Left renal pelvis (tissue), 4 donors: ENCODE measurements around the gene DNAI4. TPM values are rescaled to one million over a fixed set of nuclear protein-coding genes. Genes with fewer than 3 reads are reported as not detected.
"Not testable (repeated sequence)": the region's sequence is repeated elsewhere in the genome, so short reads cannot be mapped to it uniquely, and the experiment has no call there.

ENCODE experiments used
- DNase-seq, 4 donors: peaks; one replicate each; pipeline ENCODE4 v3.0.0-alpha.2; 2013; ENCODE audit warnings: low read depth in 4 of 4, low spot score in 3 of 4
- polyA plus RNA-seq, 4 donors: library from polyadenylated mRNA; unstranded; fragments of 120-200 nt; gene quantifications; one replicate each; pipeline ENCODE4 v1.2.1, GENCODE V29; 2013; ENCODE audit not compliant: insufficient read length in 4 of 4

Gene DNAI4
- polyA plus RNA-seq, 4 donors = 6.3 to 17.3 (median 15.8) TPM

DNA sequence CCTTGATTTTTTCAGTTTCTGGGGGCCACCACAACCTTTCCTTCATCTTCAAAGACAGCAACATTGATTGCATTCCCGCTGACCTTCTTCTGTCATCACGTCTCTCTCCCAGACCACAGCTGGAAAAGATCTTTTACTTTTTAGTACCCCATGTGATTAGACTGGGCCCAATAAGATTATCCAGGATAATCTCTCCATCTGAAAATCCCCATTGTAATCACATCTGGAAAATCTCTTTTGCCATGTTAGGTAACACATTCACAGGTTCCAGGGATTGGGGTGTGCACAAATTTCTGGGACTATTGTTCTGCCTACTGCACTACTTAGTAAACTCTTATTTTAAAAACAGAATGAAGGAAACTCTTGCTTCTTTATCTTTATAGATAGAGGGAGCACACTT lies 76.5 kb downstream of the DNAI4 start:
- no peak for DNase-seq

DNA sequence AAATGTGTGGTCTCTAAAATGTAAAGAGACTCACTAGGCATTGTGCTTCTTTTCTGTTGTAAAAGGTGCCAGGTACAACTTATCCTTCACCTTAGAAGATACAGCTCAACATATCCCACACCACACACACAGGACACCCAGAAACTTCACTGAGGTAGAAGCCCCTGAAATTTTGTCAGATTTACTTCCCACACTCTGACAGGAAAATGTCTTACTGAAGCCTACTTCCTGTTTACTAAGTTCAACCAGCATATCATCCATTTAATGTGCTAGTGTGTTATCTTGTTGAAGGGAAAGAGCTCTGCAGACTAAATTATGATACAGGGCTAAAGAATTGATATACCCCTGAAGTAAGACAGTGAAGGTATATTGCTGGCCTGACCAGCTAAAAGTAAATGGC lies 83.7 kb downstream of the DNAI4 start:
- DNase-seq = no peak

DNA sequence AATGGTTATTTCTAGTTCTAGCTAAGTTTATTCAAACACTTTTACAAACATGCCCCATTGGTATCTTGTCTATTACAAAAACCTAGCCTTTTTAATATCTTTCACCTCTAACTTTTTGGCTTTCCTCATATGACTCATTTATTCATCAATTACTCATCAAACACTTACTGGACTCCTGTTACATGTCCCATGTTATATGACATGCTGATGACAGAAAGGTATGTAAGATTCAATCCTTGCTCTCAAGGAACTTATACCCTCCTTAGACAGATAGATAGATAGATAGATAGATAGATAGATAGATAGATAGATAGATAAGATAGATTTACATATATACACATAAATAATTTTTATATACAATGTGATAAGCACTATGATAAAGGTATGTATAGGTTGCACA lies 89.7 kb downstream of the DNAI4 start:
- no peak for DNase-seq

DNA sequence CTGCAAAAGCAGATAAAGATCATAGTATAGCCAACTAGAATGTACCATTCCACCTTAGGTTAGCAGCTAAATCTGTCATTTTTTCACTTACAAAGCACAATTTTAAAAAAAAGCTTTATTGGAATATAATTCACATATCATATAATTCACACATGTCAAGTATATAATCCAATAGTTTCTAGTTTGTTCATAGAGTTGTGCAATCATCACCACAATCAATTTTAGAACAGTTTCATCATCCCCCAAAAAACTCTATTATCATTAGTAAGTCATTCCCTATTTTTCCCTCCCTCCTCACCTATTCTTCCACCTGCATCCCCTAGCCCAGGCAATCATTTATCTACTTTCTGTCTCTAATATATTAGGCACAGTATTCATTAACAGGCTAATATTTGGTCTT lies 91.5 kb downstream of the DNAI4 start:
- no peak for DNase-seq

DNA sequence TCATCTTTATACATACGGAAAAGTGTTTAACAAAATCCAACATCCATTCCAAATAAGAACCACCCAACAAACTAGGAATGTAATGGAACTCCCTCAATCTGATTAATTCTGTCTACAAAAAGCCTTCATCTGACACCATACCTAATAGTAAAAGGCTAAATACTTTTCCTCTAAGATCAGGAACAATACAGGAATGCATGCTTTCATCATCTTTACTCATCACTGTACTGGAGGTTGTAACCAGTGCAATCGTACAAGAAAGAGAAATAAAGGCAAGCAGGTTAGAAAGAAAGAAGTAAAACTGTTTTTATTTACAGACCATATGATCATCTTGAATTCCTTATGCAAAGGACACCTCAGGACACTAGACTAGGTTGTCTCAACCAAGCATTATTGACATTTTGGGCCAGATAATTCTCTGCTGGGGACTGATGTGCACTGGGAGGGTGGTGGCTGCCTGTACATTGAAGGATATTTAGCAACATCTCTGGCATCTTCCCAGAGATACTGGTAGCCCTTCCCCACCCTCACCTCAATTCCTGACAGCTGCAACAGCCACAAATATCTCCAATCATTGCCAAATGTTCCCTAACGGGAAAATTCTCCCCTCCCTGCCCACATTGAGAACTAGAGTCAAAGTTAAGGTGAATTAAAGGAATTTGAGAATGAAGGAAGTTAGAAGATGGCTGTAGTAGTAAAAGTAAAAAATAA lies 93.0 kb downstream of the DNAI4 start:
- DNase-seq = no peak

DNA sequence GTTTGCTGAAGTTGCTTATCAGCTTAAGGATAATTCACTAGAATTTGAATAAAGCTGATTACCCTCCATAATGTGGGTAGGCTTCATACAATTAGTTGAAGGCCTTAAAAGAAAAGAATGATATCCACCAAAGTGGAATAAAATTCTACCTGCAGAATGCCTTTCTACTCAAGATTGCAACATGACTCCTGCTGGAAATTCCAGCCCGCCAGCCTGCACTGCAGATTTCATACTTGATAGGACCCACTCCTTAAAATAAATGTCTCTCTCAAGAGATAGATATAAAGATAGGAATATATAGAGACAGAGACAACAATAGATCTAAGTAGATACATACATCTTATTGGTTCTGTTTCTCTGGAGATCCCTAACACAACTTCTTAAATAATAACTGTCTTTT lies 99.9 kb downstream of the DNAI4 start:
- no peak for DNase-seq

DNA sequence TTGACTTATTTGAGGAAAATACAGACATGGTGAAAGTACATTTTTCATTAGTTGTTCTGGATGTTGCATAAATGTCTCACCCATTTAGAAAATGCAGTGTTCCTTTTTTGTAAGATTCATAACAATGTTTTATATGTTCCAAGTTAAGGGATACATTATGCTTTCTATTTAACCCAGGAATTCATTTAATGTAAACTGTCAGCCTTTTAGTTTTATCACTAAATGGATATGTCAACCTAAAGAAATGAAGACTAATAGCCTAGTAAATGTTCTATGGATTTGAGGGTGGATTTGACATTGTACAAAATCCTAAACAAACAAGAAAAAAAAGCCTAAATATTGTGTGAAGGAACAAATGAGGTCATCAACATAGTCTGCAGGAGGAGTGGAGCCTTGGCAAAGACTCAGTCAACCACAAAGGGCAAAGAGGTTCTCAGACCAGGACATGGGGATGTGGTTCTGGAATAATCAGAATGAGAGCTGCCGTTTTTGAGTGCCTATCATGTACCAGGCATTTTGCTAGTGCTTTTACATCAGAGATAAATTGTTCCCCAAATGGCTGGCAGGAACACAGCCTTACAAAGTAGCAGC lies 114.8 kb downstream of the DNAI4 start:
- no peak for DNase-seq

DNA sequence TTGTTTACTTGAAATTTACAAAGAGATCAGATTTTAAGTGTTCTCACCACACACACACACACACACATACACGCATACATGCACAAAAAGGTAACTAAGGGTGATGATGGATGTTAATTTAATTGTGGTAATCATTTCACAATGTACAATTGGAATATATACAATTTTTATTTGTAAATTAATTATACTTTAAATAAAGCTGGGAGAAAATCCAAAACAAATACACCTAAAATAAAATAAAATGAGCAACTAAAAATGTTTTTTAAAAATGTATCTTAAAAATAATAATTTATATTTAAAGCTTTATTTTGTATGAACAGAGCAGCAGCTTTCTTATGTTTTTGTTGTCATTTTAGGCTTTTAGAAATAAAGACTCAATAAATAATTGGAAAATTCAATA lies 115.4 kb downstream of the DNAI4 start:
- no peak for DNase-seq

DNA sequence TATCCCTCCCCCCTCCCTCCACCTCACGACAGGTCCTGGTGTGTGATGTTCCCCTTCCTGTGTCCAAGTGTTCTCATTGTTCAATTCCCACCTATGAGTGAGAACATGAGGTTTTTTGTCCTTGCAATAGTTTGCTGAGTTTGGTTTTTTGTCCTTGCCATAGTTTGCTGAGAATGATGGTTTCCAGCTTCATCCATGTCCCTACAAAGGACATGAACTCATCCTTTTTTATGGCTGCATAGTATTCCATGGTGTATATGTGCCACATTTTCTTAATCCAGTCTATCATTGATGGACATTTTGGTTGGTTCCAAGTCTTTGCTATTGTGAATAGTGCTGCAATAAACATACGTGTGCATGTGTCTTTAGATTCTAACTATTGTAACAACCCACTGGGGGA lies 128.8 kb downstream of the DNAI4 start:
- not testable (repeated sequence) for DNase-seq

DNA sequence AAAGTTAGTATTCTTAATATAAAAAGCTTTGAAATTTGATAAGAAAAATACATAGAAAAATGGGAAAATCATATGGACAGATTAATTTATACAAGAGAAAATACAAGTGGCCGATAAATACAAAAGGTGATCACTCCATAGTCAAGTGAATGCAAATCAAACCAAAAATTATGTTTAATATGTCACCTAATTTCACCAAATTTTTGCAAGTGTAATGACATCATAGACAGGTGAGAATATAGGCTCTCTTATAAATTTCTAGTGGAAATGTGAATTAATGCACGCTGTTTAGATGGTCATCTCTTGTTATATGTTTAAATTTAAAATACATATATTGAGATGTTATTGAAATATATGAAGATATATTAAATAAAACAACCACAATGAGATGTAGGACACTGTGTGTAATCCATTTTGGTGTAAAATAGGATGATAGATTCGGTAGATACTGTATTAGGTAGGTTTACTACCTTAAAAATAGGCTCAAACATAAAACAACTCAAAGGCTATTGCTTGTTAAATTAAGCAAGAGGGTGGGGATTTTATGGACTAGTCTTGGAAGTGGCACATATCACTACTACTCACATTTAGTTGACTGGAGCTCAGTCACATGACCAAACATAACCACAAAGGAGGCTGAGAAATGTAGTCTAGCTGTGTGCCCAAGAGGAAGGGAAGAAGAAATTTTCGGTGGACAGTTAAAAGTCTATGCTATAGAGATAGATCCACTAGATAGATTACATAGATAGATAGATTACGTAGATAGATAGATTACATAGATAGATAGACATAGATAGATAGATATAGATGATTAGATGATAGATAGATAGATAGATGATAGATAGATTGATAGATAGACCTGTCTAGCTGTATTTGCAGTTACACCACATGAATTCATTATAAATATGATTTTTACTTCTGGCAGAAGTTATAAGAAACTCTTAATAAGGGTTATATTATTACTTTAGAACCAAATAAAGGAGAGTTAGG lies 132.7 kb downstream of the DNAI4 start:
- DNase-seq = no peak

DNA sequence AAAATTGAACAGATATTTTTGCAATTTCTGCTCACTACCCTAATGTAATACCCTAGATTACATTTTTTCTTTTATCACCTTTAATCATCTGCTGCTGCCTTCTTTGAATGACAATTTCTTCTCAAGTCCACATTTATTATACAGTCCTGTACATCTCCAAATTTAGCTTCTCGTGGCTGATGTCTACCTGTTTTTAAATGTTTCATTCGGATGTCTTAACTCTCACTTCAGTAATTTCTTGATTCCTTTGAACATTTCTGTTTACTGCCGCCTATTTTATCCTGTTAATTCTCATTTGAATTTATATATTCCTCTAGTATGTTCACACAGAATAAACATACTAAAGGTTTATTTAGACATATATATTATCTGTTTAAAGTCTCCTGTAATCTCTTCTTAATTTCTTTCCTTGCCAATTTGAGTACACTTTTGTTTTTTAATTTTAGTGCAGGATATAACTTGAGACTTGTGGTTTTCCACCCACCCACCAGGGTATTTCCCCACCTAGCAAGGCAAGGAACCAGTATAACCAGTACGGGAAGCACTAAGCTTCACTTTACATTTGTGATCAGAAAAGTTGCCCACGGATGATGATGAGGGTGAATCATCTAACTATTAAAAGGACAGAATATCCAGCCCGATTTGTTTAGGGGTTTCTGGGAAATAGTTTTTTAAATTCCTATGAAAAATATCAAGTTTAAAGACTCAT lies 136.3 kb downstream of the DNAI4 start:
- DNase-seq = no peak

DNA sequence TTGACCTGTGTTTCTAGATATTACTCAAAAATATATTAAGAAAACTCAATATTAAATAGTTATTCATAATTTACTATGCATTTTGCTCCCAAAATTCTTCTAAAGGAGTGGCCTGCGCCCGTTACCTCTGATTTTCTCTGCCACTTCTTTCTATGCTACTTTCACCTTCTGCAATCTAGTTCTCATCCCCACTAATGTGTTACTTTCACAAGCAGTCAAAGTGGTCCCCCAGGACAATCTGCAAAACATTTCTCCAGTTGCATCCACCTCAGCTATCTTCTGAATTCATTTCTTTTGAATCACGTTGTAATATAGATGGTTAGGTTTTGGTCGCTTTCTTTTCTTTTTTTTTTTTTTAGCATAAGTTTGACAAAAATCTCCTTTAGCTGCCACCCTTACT lies 137.0 kb downstream of the DNAI4 start:
- no peak for DNase-seq

DNA sequence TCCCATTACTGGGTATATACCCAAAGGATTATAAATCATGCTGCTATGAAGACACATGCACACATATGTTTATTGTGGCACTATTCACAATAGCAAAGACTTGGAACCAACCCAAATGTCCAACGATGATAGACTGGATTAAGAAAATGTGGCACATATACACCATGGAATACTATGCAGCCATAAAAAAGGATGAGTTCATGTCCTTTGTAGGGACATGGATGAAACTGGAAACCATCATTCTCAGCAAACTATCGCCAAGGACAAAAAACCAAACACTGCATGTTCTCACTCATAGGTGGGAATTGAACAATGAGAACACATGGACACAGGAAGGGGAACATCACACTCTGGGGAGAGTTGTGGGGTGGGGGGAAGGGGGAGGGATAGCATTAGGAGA lies 138.9 kb downstream of the DNAI4 start:
- DNase-seq = not testable (repeated sequence)

DNA sequence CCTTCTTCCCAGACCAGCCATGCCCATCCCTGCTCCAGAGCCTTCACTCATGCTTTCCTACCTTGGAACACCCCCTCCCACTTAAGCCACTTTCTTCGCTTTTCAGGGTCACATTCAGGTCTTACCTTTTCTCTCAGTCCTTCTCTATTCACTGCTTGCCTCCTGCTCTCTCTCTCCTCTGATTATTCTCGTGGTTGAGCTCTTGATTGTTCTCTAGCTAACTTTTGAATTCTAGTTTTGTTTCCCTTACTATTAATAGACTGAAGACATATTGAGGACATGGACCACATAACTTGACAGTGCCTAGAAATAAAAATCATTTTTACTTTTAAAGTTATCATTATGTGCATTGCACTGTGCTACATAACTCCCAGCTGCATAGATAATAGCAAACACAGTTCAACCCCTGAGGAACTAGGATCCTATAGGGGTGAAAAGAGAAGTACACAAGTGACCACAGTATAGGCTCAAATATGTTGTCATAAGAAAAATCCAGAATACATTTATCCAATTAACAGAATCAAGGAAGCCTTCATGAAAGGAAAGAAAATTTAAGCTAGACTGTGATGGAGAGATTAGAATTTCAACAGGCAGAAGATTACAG lies 145.1 kb downstream of the DNAI4 start:
- no peak for DNase-seq

DNA sequence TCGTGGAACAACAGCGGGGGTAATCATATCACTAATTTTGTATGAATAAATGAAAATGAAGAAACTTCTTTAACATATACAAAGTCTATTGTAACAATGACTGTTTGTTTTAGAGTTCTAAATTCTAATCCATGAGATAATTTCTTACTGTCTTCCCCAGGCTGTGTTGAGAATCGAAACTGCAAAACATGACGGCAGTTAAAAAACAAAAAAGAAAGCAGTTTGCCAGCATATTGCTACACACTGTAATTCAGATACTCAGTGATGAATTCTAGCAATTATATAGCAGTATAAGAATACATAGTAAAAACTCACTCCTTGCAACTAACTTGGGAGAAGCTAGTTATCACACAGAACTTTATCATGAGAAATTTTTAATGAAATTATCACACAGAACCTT lies 145.7 kb downstream of the DNAI4 start:
- no peak for DNase-seq

DNA sequence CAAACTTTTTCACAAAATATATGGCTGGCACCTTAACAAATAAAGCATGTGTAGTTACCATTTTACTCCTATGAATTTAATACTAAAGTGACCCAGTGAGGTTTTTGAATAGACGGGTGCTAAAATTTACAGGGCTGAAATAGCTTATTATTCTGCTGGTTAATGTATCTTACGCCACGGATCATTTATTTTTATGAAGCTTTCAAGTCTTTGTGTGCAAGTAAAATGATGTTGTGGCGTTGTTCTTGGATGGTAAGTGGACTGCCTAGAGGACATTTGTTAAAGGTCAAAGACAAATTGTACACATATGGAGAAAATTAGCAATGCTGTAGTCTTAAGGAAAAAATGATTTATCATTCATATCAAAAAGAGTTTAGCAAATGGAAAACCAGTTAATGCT lies 146.4 kb downstream of the DNAI4 start:
- peak in 1 of 4 donors; percentile 4 for DNase-seq

DNA sequence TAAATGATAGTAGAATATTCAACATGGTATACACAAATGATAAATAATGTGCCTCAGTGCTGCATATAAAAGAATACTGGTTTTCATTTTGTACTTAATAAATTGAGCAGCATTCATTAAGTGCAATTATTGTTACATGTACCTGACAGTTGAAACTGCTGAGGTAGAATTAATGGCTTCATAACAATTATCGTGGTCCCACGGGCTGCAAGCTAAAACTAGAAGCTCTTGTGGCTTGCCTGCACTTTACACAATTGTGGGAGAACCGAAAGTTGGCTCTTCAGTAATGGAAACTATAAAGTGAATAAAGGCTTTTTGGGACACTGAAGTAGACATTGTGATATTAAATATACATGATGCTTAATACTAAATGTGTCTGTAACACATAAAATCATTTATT lies 146.8 kb downstream of the DNAI4 start:
- no peak for DNase-seq

DNA sequence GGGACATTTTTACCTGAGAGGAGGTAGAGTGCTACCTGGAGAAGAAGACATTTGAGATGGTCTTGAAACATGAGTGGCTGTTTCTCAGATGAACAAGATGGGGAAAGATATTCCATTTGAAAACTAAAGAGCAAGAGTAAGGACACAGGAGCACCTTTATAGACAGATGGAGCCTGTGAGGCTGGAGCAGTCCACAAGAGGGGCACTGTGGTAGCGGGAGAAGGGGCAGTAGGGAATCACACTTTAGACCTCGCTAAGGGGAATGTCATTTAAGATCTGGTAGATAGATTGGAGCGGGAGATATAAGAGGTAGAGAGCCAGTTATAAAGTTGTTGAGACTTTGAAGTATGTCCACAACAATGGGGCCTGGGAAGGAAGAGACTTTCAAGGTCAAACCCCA lies 149.0 kb downstream of the DNAI4 start:
- DNase-seq = no peak

DNA sequence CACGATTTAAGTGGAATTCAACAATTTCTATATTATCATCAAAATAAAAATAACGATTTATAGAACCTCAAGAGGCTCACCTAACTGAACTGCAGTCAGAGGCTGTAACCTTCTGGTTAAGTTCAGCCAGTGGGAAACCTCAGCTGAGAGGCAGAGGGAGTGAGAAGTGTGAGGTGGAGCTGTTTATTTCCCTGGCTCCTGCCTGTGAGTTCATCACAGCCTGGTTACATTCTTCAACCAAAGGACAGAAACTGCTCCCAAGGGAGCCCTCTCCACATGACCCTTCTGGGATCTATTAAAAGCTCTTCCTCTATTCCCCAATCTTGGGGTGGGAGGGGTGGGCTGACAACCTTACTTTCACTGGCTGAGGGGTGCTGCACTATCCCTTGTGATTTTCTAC lies 150.2 kb downstream of the DNAI4 start:
- no peak for DNase-seq

DNA sequence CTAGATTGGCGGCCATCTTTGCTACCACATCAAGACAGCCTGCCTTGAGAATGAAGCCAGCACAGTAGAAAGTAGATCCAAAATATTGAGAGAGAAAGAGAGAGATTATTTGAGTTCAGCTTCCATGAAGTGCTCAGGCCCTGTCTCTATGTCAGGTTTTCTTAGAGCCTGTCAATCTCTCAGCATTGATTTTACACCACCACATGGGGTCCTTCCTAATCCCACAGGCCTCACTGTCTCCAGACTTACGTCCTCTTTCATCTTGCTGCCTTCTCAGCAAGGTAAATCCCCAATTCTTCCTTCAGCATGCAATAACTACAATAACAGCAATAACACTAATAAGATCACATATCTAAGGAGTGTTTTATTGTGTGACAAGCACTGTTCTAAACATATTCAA lies 151.4 kb downstream of the DNAI4 start:
- DNase-seq = no peak

DNA sequence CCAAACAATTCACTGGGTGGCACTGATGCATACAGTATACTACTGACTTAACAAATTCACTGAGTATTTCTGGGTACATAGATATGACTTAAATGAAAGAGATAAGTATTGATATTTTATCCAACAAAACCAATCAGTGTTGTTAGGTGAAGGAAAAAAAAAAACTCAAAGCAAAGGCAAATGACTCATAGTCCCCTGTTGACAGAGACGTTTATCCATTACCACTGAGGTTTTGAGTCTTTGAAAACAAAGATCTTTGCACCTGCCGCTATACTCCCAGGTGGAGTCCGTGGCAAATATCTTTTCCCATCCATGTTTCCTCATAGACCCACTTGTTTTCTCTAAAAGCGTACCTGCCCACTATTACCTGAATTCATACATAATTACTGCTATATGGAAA lies 154.0 kb downstream of the DNAI4 start:
- no peak for DNase-seq
